A172 (cell line): Measurements from ENCODE around the gene OLFM1. TPM values are rescaled to one million over a fixed set of nuclear protein-coding genes. Genes with fewer than 3 reads are reported as not detected.

Experiments
- DNase-seq: peaks from one replicate; pipeline ENCODE4 v3.0.0-alpha.2; 2015; ENCODE audit warnings: low spot score
- total RNA-seq: library from RNA; depleted of rRNA; stranded (reverse); fragments of >200 nt; shearing (Covaris generic); gene quantifications from 2 replicates; pipeline ENCODE4 v1.2.3, GENCODE V29; 2014

OLFM1 gene
- total RNA-seq, 1 experiment from 2014 or later = 65.4 TPM

GRCh38 chr9:135076143-135076875 is 11.2 kb upstream of the OLFM1 start:
- no peak for DNase-seq

- no peak for DNase-seq
Measured at GRCh38 chr9:135076876-135077430, 10.5 kb upstream of the OLFM1 start.

- DNase-seq = peak; percentile 71
Measured at GRCh38 chr9:135077497-135078200, 9.8 kb upstream of the OLFM1 start.

- DNase-seq = no peak
Measured at GRCh38 chr9:135078361-135078821, 9.1 kb upstream of the OLFM1 start.

GRCh38 chr9:135079018-135079417 is 8.4 kb upstream of the OLFM1 start:
- no peak for DNase-seq

- no peak for DNase-seq
Measured at GRCh38 chr9:135079676-135080075, 7.8 kb upstream of the OLFM1 start.

GRCh38 chr9:135080286-135081263 is 6.9 kb upstream of the OLFM1 start:
- DNase-seq = no peak

GRCh38 chr9:135081264-135081660 is 6.2 kb upstream of the OLFM1 start:
- DNase-seq = no peak

- no peak for DNase-seq
Measured at GRCh38 chr9:135081731-135082130, 5.7 kb upstream of the OLFM1 start.

GRCh38 chr9:135082536-135082935 is 4.9 kb upstream of the OLFM1 start:
- no peak for DNase-seq

GRCh38 chr9:135083241-135083810 is 4.1 kb upstream of the OLFM1 start:
- no peak for DNase-seq

- DNase-seq = no peak
Measured at GRCh38 chr9:135083831-135084230, 3.6 kb upstream of the OLFM1 start.

GRCh38 chr9:135084262-135084661 is 3.2 kb upstream of the OLFM1 start:
- DNase-seq = no peak

- DNase-seq = no peak
Measured at GRCh38 chr9:135084881-135085760, 2.3 kb upstream of the OLFM1 start.

- DNase-seq = peak; percentile 67
Measured at GRCh38 chr9:135085830-135086546, 1.5 kb upstream of the OLFM1 start.

GRCh38 chr9:135086597-135087488 is 625 bp upstream of the OLFM1 start:
- no peak for DNase-seq

- no peak for DNase-seq
Measured at GRCh38 chr9:135087899-135088347, 455 bp downstream of the OLFM1 start.

GRCh38 chr9:135088348-135088978 is 995 bp downstream of the OLFM1 start:
- DNase-seq = no peak
